Keratinocyte (primary cell): ENCODE data around the gene SLK. TPM values are rescaled to one million over a fixed set of nuclear protein-coding genes. Genes with fewer than 3 reads are reported as not detected.

Experiments used
- DNase-seq: peaks from one replicate; pipeline ENCODE4 v3.0.0-alpha.2; 2011; ENCODE audit warnings: low read depth, missing footprints, low spot score
- FAIRE-seq: peaks from 2 replicates; lab custom pipeline; 2011; peaks lifted over from hg19 to GRCh38; lab: Jason Lieb, UNC
- H2AFZ ChIP-seq: 2 replicates; pipeline ENCODE4 v1.6.0; 2012; ENCODE audit warnings: low read length, control low read depth, inconsistent platforms; ENCODE audit not compliant: control insufficient read depth
- H3K27ac ChIP-seq: 2 replicates; pipeline ENCODE4 v1.5.1; 2011; ENCODE audit warnings: low read length; ENCODE audit not compliant: control insufficient read depth, insufficient read depth
- H3K27me3 ChIP-seq: 3 replicates; pipeline ENCODE4 v1.6.0; 2011; ENCODE audit warnings: low read length; ENCODE audit not compliant: control insufficient read depth, insufficient read depth; ENCODE audit errors: extremely low read depth
- H3K36me3 ChIP-seq, 2 experiments: 2 replicates in 1 of 2; 3 replicates in 1 of 2; pipeline ENCODE4 v1.5.1; 2011; ENCODE audit warnings: low read length in 2 of 2, mild to moderate bottlenecking in 1 of 2; ENCODE audit not compliant: control insufficient read depth in 2 of 2, insufficient read depth in 2 of 2; ENCODE audit errors: extremely low read depth in 1 of 2
- H3K4me1 ChIP-seq: 3 replicates; pipeline ENCODE4 v1.5.1; 2011; ENCODE audit warnings: low read length; ENCODE audit not compliant: control insufficient read depth, insufficient read depth; ENCODE audit errors: extremely low read depth
- H3K4me2 ChIP-seq: 3 replicates; pipeline ENCODE4 v1.6.0; 2011; ENCODE audit warnings: low read depth, low read length; ENCODE audit not compliant: control insufficient read depth, insufficient read depth; ENCODE audit errors: extremely low read depth
- H3K4me3 ChIP-seq, 3 experiments: fragments of 200-600 bp in 1 of 3; sonication (generic) in 1 of 3; 2 replicates in 2 of 3; 3 replicates in 1 of 3; pipeline ENCODE4 v1.5.1; 2011 to 2016; ENCODE audit warnings: low read length in 3 of 3, mild to moderate bottlenecking in 3 of 3, control low read depth in 2 of 3, inconsistent platforms in 1 of 3, low read depth in 1 of 3, mixed read lengths in 1 of 3, mixed run types in 1 of 3, moderate library complexity in 1 of 3; ENCODE audit not compliant: control insufficient read depth in 2 of 3, insufficient read depth in 2 of 3; ENCODE audit errors: extremely low read depth in 1 of 3
- H3K79me2 ChIP-seq: 2 replicates; pipeline ENCODE4 v1.6.0; 2012; ENCODE audit warnings: low read length; ENCODE audit not compliant: control insufficient read depth, insufficient read depth
- H3K9ac ChIP-seq: 3 replicates; pipeline ENCODE4 v1.6.0; 2011; ENCODE audit warnings: low read length; ENCODE audit not compliant: control insufficient read depth, insufficient read depth; ENCODE audit errors: extremely low read depth
- H3K9me1 ChIP-seq: 3 replicates; pipeline ENCODE4 v1.6.0; 2011; ENCODE audit warnings: low read length; ENCODE audit not compliant: control insufficient read depth, insufficient read depth; ENCODE audit errors: extremely low read depth
- H3K9me3 ChIP-seq: 2 replicates; pipeline ENCODE4 v1.5.1; 2012; ENCODE audit warnings: low read depth, low read length; ENCODE audit not compliant: control insufficient read depth
- H4K20me1 ChIP-seq: 3 replicates; pipeline ENCODE4 v1.6.0; 2011; ENCODE audit warnings: low read length; ENCODE audit not compliant: control insufficient read depth, insufficient read depth; ENCODE audit errors: extremely low read depth
- EZH2 ChIP-seq: IDR thresholded peaks from one replicate; pipeline ENCODE4 v1.6.1; 2012; ENCODE audit warnings: inconsistent platforms, mild to moderate bottlenecking, low read length, moderate library complexity
- dilution Hi-C: fragments of 300-500 bp; cut with MboI; formaldehyde crosslinking; loops from one replicate; pipeline ENCODE4 v1.7.0; 2020; ENCODE audit warnings: low sequenced_read_pairs; ENCODE audit not compliant: extremely low pct_ligation_motif_present
- polyA plus RNA-seq, 5 experiments: library from polyadenylated mRNA; depleted of rRNA in 3 of 5; stranded (reverse) in 3 of 5; stranded (forward) in 1 of 5; unstranded in 1 of 5; fragments of >200 nt; gene quantifications; 1 replicate in 1 of 5; 2 replicates in 3 of 5; 3 replicates in 1 of 5; pipeline versions ENCODE4 v1.2.1 to v1.2.3, GENCODE V29; 2011 to 2012; ENCODE audit warnings: missing spikeins in 2 of 5, low read depth in 1 of 5, low replicate concordance in 1 of 5
- TF ChIP-seq, protein P1 (sequence below), 3 experiments: IDR thresholded peaks in 1 of 3; conservative IDR thresholded peaks in 1 of 3; optimal IDR thresholded peaks in 1 of 3; 2 replicates in 2 of 3; 3 replicates in 1 of 3; pipeline versions ENCODE3 to v1.5.1; 2011; ENCODE audit warnings: low read length in 3 of 3, mild to moderate bottlenecking in 3 of 3, moderate library complexity in 2 of 3, control low read depth in 1 of 3, inconsistent platforms in 1 of 3; ENCODE audit not compliant: insufficient read depth in 2 of 3; ENCODE audit errors: extremely low read depth in 1 of 3

Gene SLK
- polyA plus RNA-seq, 1 donor (not counting 4 experiments of a cell fraction or from before 2014, with no cell fraction given) = 36.7 TPM

DNA sequence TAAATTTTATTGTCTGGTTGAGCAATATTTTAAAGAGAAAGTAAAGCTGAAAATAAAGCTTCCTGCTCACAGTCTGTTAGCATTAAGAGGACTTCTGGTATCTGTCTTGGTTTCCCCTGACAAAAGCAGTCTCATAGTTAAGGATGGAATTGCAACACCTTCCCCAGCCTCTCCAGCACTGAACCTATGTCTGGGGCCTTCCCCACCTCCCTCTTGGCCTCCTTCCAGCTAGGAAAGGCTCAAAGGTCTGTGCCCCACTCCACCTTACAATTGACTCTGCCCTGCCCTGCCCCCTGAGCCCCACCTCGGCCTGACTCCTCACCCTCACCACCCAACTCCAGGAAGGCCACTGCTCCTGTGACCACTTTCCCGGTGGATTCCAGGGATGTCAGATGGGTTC, 85.5 kb downstream of the SLK start:
- FAIRE-seq = no peak
- Histone ChIP-seq H3K27me3 (no peaks in the 10 kb centered on the region), H3K27ac (no peak overlapping the region)

DNA sequence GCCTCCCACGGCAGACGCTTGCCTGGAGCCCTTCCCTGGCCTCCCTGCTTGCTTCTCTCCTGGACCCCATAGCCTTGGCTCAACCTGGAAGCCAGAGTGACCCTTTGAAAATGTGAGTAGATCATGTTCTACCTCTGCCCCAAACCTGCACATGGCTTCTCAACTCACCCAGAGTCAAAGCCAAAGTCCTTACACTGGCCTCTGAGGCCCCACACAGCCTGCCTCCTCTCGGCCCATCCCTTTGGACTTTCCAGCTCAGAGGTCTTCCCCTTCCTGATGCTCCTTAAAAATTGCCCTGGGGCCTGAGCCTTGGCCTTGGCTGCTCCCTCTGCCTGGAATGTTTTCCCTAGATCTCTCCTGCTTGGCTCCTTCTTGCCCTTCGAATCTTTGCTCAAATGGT, 86.3 kb downstream of the SLK start:
- H3K27me3 ChIP-seq = no peaks in the 10 kb centered on the region
- no peak overlapping the region for H3K4me3 ChIP-seq
- H3K9ac ChIP-seq = no peak overlapping the region
- no peak overlapping the region for H3K27ac ChIP-seq
- H3K36me3 ChIP-seq = peaks cover 55 to 90% of the 10 kb centered on the region in 2 experiments
- FAIRE-seq (no peak), DNase-seq (no peak)
- peaks cover 77% of the 10 kb centered on the region for H3K4me1 ChIP-seq
- H3K4me2 ChIP-seq = no peak overlapping the region
- dilution Hi-C loops = no loop called here
- no peak for TF ChIP-seq EZH2
- TF ChIP-seq, protein P1, sequence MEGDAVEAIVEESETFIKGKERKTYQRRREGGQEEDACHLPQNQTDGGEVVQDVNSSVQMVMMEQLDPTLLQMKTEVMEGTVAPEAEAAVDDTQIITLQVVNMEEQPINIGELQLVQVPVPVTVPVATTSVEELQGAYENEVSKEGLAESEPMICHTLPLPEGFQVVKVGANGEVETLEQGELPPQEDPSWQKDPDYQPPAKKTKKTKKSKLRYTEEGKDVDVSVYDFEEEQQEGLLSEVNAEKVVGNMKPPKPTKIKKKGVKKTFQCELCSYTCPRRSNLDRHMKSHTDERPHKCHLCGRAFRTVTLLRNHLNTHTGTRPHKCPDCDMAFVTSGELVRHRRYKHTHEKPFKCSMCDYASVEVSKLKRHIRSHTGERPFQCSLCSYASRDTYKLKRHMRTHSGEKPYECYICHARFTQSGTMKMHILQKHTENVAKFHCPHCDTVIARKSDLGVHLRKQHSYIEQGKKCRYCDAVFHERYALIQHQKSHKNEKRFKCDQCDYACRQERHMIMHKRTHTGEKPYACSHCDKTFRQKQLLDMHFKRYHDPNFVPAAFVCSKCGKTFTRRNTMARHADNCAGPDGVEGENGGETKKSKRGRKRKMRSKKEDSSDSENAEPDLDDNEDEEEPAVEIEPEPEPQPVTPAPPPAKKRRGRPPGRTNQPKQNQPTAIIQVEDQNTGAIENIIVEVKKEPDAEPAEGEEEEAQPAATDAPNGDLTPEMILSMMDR (optimal IDR thresholded peaks at IDR 0.05 in 1 of 3, IDR thresholded peaks at IDR 0.05 in 1 of 3, conservative IDR thresholded peaks at IDR 0.05 in 1 of 3; ENCODE audit: extremely low read depth in 1 of 3, insufficient read depth in 2 of 3, low read length in 3 of 3) = no peak
- H4K20me1 ChIP-seq = no peaks in the 10 kb centered on the region
- peaks cover 10% of the 10 kb centered on the region for H3K79me2 ChIP-seq
- no peaks in the 10 kb centered on the region for H3K9me3 ChIP-seq
- peaks cover 3% of the 10 kb centered on the region for H3K9me1 ChIP-seq
- H2AFZ ChIP-seq = no peak overlapping the region

More for the DNA sequence above, 85.5 kb downstream of the SLK start:
- no peaks in the 10 kb centered on the region for H4K20me1 ChIP-seq
- peaks cover 11% of the 10 kb centered on the region for H3K79me2 ChIP-seq
- H3K9ac ChIP-seq = no peak overlapping the region
- H3K9me3 ChIP-seq = no peaks in the 10 kb centered on the region
- peaks cover 77% of the 10 kb centered on the region for H3K4me1 ChIP-seq
- peaks cover 59 to 90% of the 10 kb centered on the region in 2 experiments for H3K36me3 ChIP-seq
- TF ChIP-seq, protein P1 (optimal IDR thresholded peaks at IDR 0.05 in 1 of 3, IDR thresholded peaks at IDR 0.05 in 1 of 3, conservative IDR thresholded peaks at IDR 0.05 in 1 of 3; ENCODE audit: extremely low read depth in 1 of 3, insufficient read depth in 2 of 3, low read length in 3 of 3) = no peak
- no peak for TF ChIP-seq EZH2
- H3K4me2 ChIP-seq = no peak overlapping the region
- H3K4me3 ChIP-seq = no peak overlapping the region
- peaks cover 3% of the 10 kb centered on the region for H3K9me1 ChIP-seq
- H2AFZ ChIP-seq = no peak overlapping the region
- DNase-seq = no peak
- dilution Hi-C loops = no loop called here
